H1 (cell line): ENCODE results near the gene ASB11. TPM values are rescaled to one million over a fixed set of nuclear protein-coding genes. Genes with fewer than 3 reads are reported as not detected.

Experiments
- CTCF ChIA-PET: fragments of 300-600 bp; sonication (Branson Sonifier 250); formaldehyde crosslinking; loops from one replicate; lab custom pipeline; 2021; ENCODE audit not compliant: partially characterized antibody; lab: Charles Lee
- POLR2A ChIA-PET: fragments of 300-600 bp; sonication (Branson Sonifier 250); formaldehyde crosslinking; loops from one replicate; lab custom pipeline; 2021; ENCODE audit warnings: inconsistent platforms; ENCODE audit not compliant: partially characterized antibody; lab: Charles Lee
- DNase-seq, 2 experiments: peaks; one replicate each; pipeline versions ENCODE4 v3.0.0 to v3.0.0-alpha.2; 2010 to 2022; ENCODE audit warnings: low spot score in 2 of 2, low read depth in 1 of 2, mixed read lengths in 1 of 2
- FAIRE-seq: peaks from 2 replicates; lab custom pipeline; 2011; peaks lifted over from hg19 to GRCh38; lab: Jason Lieb, UNC
- H2AFZ ChIP-seq: 2 replicates; pipeline ENCODE4 v1.8.1; 2012; ENCODE audit warnings: low read length, inconsistent platforms
- H2AK5ac ChIP-seq: 2 replicates; pipeline ENCODE4 v1.6.1; 2013; ENCODE audit warnings: low read depth, low read length
- H2BK120ac ChIP-seq: replicated peaks from 2 replicates; pipeline ENCODE3; 2013; ENCODE audit warnings: low read depth, low read length, inconsistent platforms
- H2BK12ac ChIP-seq: 2 replicates; pipeline ENCODE4 v1.6.1; 2013; ENCODE audit warnings: low read depth, low read length
- H2BK15ac ChIP-seq: 2 replicates; pipeline ENCODE4 v1.6.1; 2013; ENCODE audit warnings: low read length
- H2BK20ac ChIP-seq: 2 replicates; pipeline ENCODE4 v1.6.1; 2013; ENCODE audit warnings: low read length
- H2BK5ac ChIP-seq: 2 replicates; pipeline ENCODE4 v1.6.1; 2013; ENCODE audit warnings: low read depth, low read length
- H3K14ac ChIP-seq: 2 replicates; pipeline ENCODE4 v1.6.1; 2013; ENCODE audit warnings: inconsistent platforms; ENCODE audit not compliant: insufficient read length
- H3K18ac ChIP-seq: 2 replicates; pipeline ENCODE4 v1.6.1; 2013; ENCODE audit warnings: low read length; ENCODE audit errors: extremely low read depth
- H3K23ac ChIP-seq: 2 replicates; pipeline ENCODE4 v1.6.1; 2013; ENCODE audit warnings: inconsistent platforms; ENCODE audit not compliant: insufficient read length
- H3K23me2 ChIP-seq: 2 replicates; pipeline ENCODE4 v1.6.1; 2013; ENCODE audit warnings: low read depth, low read length
- H3K27ac ChIP-seq: 2 replicates; pipeline ENCODE4 v1.6.1; 2011; ENCODE audit warnings: low read depth, low read length, inconsistent platforms
- H3K27me3 ChIP-seq, 4 experiments: replicated peaks in 1 of 4; 1 replicate in 1 of 4; 2 replicates in 3 of 4; pipeline versions ENCODE4 v1.6.1 to v1.8.1; 2011 to 2013; ENCODE audit warnings: low read length in 3 of 4, mild to moderate bottlenecking in 3 of 4, inconsistent platforms in 2 of 4, mixed read lengths in 2 of 4, moderate library complexity in 1 of 4; ENCODE audit not compliant: control insufficient read depth in 3 of 4, insufficient read depth in 3 of 4; ENCODE audit errors: extremely low read depth in 1 of 4
- H3K36me3 ChIP-seq, 4 experiments: 2 replicates each; pipeline versions ENCODE4 v1.6.1 to v1.8.1; 2011 to 2013; ENCODE audit warnings: mild to moderate bottlenecking in 4 of 4, low read length in 3 of 4, moderate library complexity in 2 of 4, control low read depth in 1 of 4, inconsistent platforms in 1 of 4; ENCODE audit not compliant: insufficient read depth in 4 of 4, control insufficient read depth in 2 of 4
- H3K4ac ChIP-seq: replicated peaks from 2 replicates; pipeline ENCODE3; 2013; ENCODE audit warnings: low read length, low read depth, mixed read lengths, inconsistent platforms; ENCODE audit not compliant: insufficient read length
- H3K4me1 ChIP-seq, 4 experiments: replicated peaks in 1 of 4; 1 replicate in 1 of 4; 2 replicates in 3 of 4; pipeline versions ENCODE4 v1.6.1 to v1.8.1; 2011 to 2013; ENCODE audit warnings: low read length in 3 of 4, inconsistent platforms in 2 of 4, mixed read lengths in 1 of 4; ENCODE audit not compliant: insufficient read depth in 4 of 4, control insufficient read depth in 3 of 4
- H3K4me2 ChIP-seq, 2 experiments: 2 replicates each; pipeline versions ENCODE4 v1.6.1 to v1.8.1; 2011 to 2013; ENCODE audit warnings: low read depth in 2 of 2, low read length in 2 of 2, control low read depth in 1 of 2, inconsistent platforms in 1 of 2, mild to moderate bottlenecking in 1 of 2; ENCODE audit not compliant: insufficient read depth in 1 of 2
- H3K4me3 ChIP-seq, 4 experiments: fragments of 200-600, 300-600 bp in 1 of 4; sonication (generic), shearing (Covaris generic), sonication (Bioruptor Twin) in 1 of 4; 2 replicates each; pipeline versions ENCODE4 v1.5.1 to v1.8.1; 2011 to 2016; ENCODE audit warnings: low read length in 4 of 4, low read depth in 3 of 4, control low read depth in 2 of 4, inconsistent platforms in 2 of 4, mild to moderate bottlenecking in 2 of 4, mixed read lengths in 1 of 4, moderate library complexity in 1 of 4; ENCODE audit not compliant: insufficient read depth in 2 of 4; ENCODE audit errors: extremely low read depth in 1 of 4
- H3K56ac ChIP-seq: replicated peaks from 2 replicates; pipeline ENCODE3; 2013; ENCODE audit warnings: low read depth, mild to moderate bottlenecking, mixed read lengths, low read length, inconsistent platforms; ENCODE audit not compliant: insufficient read length
- H3K79me1 ChIP-seq: 2 replicates; pipeline ENCODE4 v1.6.1; 2013; ENCODE audit warnings: low read depth, low read length, control low read depth
- H3K79me2 ChIP-seq, 2 experiments: 2 replicates each; pipeline versions ENCODE4 v1.6.1 to v1.8.1; 2012 to 2013; ENCODE audit warnings: low read length in 2 of 2, mild to moderate bottlenecking in 2 of 2, inconsistent platforms in 1 of 2; ENCODE audit not compliant: insufficient read depth in 2 of 2, control insufficient read depth in 1 of 2
- H3K9ac ChIP-seq, 4 experiments: replicated peaks in 1 of 4; 1 replicate in 1 of 4; 2 replicates in 3 of 4; pipeline versions ENCODE4 v1.6.1 to v1.8.1; 2011 to 2013; ENCODE audit warnings: low read depth in 3 of 4, low read length in 3 of 4, control low read depth in 2 of 4, mild to moderate bottlenecking in 2 of 4, moderate library complexity in 2 of 4, inconsistent platforms in 1 of 4; ENCODE audit errors: extremely low read depth in 1 of 4
- H3K9me3 ChIP-seq, 2 experiments: 2 replicates each; pipeline versions ENCODE4 v1.6.1 to v1.8.1; 2012 to 2013; ENCODE audit warnings: mild to moderate bottlenecking in 2 of 2, moderate library complexity in 2 of 2, control low read depth in 1 of 2, inconsistent platforms in 1 of 2, low read depth in 1 of 2, low read length in 1 of 2, mixed read lengths in 1 of 2; ENCODE audit not compliant: insufficient read depth in 2 of 2
- H4K20me1 ChIP-seq, 2 experiments: replicated peaks in 1 of 2; 2 replicates each; pipeline versions ENCODE3 to v1.8.1; 2011 to 2013; ENCODE audit warnings: inconsistent platforms in 2 of 2, low read length in 2 of 2, mild to moderate bottlenecking in 1 of 2; ENCODE audit not compliant: insufficient read depth in 2 of 2, control insufficient read depth in 1 of 2
- H4K5ac ChIP-seq: 2 replicates; pipeline ENCODE4 v1.6.1; 2013; ENCODE audit warnings: low read length, low read depth, mixed read lengths, inconsistent platforms; ENCODE audit not compliant: insufficient read length
- H4K8ac ChIP-seq: 2 replicates; pipeline ENCODE4 v1.8.0; 2013; ENCODE audit warnings: mild to moderate bottlenecking, moderate library complexity, low read length, inconsistent platforms; ENCODE audit not compliant: insufficient read depth; ENCODE audit errors: extremely low read depth
- H4K91ac ChIP-seq: replicated peaks from 2 replicates; pipeline ENCODE3; 2013; ENCODE audit warnings: low read length, mixed read lengths, inconsistent platforms; ENCODE audit not compliant: insufficient read length
- JUND ChIP-seq: IDR thresholded peaks from 2 replicates; pipeline ENCODE4 v1.6.1; 2011; ENCODE audit warnings: mild to moderate bottlenecking, improper control_type of control experiment, low read length
- WGBS, 2 experiments: shearing (Covaris generic) in 1 of 2; methylation state at CpG; one replicate each; pipeline versions ENCODE4 v1.1.6 to v1.1.7; 2013 to 2015; ENCODE audit warnings: low lambda C conversion rate in 2 of 2, mixed read lengths in 2 of 2, inconsistent platforms in 1 of 2, low coverage in 1 of 2, missing lambda C conversion rate in 1 of 2; ENCODE audit not compliant: insufficient replicate concordance in 2 of 2, insufficient coverage in 1 of 2, insufficient read length in 1 of 2; ENCODE audit errors: extremely low coverage in 1 of 2, missing lambda C conversion rate in 1 of 2; 5-methylcytosine and 5-hydroxymethylcytosine counted together
- polyA plus RNA-seq, 7 experiments: library from polyadenylated mRNA; depleted of rRNA in 3 of 7; stranded (reverse) in 5 of 7; unstranded in 2 of 7; fragments of >200 nt in 5 of 7; fragments of 200-250 nt in 2 of 7; gene quantifications; 1 replicate in 5 of 7; 2 replicates in 1 of 7; 4 replicates in 1 of 7; pipeline versions ENCODE4 v1.2.1 to v1.2.3, GENCODE V29; 2011 to 2013; ENCODE audit warnings: missing spikeins in 2 of 7, mixed read lengths in 2 of 7
- total RNA-seq: library from RNA; stranded (reverse); fragmentation: NEBNext Ultra II Directional; extraction: Animal tissue kit (Norgen Biotek cat#: 25700); gene quantifications from 2 replicates; pipeline ENCODE4 v1.2.1, GENCODE V29; 2021
- TF ChIP-seq, protein P1 (sequence below): IDR thresholded peaks from 2 replicates; pipeline ENCODE4 v1.6.1; 2012; ENCODE audit warnings: low read length, inconsistent platforms

Gene ASB11
- total and polyA plus RNA-seq, 2 of the 8 experiments (the other 6 are each of a cell fraction or from before 2014, with no cell fraction given): not detected

DNA sequence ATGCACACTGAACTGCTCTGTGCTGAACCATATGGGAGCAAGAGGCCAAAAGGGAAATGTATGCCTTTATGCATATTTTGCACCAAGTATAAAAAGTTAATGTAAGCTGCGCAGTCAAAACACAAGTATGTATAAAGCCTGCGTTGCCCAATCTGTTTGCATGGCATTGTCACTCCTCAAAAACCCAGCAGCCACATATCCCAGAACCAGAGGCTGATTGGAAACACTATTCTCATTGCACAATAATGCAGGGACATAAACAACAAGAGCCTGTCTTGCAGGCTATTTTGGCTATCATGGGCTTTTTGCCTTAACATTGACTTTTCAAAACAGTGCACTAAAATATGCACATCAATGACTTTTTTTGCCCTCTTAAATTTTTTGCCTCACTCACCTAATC lies 40.5 kb downstream of the ASB11 start:
- no peak overlapping the region for H3K18ac ChIP-seq
- no peak overlapping the region for H4K8ac ChIP-seq
- H2AK5ac ChIP-seq: no peak overlapping the region
- no peak overlapping the region for H2BK15ac ChIP-seq
- CTCF ChIA-PET: interaction anchor here (1.0 kb wide), 1 partner anchor 9 kb away, joined by 3 read pairs; no protein-coding TSS in a partner anchor
- no peak overlapping the region for H3K14ac ChIP-seq
- H3K9me3 ChIP-seq: no peaks in the 10 kb centered on the region
- H3K79me1 ChIP-seq: no peaks in the 10 kb centered on the region
- H3K27me3 ChIP-seq: no peaks in the 10 kb centered on the region
- no peak overlapping the region for H2AFZ ChIP-seq
- H3K9ac ChIP-seq: no peak overlapping the region
- no peak overlapping the region for H4K91ac ChIP-seq
- H3K79me2 ChIP-seq: no peaks in the 10 kb centered on the region
- no peak overlapping the region for H2BK20ac ChIP-seq
- H3K4me2 ChIP-seq: no peak overlapping the region
- no peak overlapping the region for H3K27ac ChIP-seq
- H3K23ac ChIP-seq: no peak overlapping the region
- no peak overlapping the region for H3K4me3 ChIP-seq
- H3K4me1 ChIP-seq: 0 out of 7 replicates have a peak, but pooled peaks cover 0 to under 1% (median 0%) of the 10 kb centered on the region in 4 experiments
- no peak overlapping the region for H2BK12ac ChIP-seq
- 100% methylated on average over 1 of the region's 2 CpGs; no CpG with 5 or more reads in 1 of the 2 experiments for WGBS, 2 experiments
- H2BK5ac ChIP-seq: no peak overlapping the region
- DNase-seq: no peak
- H3K4ac ChIP-seq: no peak overlapping the region
- H3K56ac ChIP-seq: no peak overlapping the region
- POLR2A ChIA-PET: no interaction called here
- no peaks in the 10 kb centered on the region for H3K23me2 ChIP-seq
- H4K20me1 ChIP-seq: no peaks in the 10 kb centered on the region
- TF ChIP-seq, protein P1, sequence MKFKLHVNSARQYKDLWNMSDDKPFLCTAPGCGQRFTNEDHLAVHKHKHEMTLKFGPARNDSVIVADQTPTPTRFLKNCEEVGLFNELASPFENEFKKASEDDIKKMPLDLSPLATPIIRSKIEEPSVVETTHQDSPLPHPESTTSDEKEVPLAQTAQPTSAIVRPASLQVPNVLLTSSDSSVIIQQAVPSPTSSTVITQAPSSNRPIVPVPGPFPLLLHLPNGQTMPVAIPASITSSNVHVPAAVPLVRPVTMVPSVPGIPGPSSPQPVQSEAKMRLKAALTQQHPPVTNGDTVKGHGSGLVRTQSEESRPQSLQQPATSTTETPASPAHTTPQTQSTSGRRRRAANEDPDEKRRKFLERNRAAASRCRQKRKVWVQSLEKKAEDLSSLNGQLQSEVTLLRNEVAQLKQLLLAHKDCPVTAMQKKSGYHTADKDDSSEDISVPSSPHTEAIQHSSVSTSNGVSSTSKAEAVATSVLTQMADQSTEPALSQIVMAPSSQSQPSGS: no peak
- TF ChIP-seq JUND: no peak
- TF ChIP-seq, all 59 proteins: peak for 0
- no peaks in the 10 kb centered on the region for H3K36me3 ChIP-seq
- H4K5ac ChIP-seq: no peak overlapping the region
- no peak overlapping the region for H2BK120ac ChIP-seq
- no peak for FAIRE-seq
